Peyer's patch (tissue), 4 donors: ENCODE results near the gene CALN1.

Source experiments
- CTCF ChIP-seq, 6 experiments: fragments of 450-650 bp in 4 of 6; fragments of 200-600 bp in 2 of 6; sonication (generic) in 1 of 6; IDR thresholded peaks; one replicate each; pipeline ENCODE4 v1.5.1; 2017 to 2019; ENCODE audit warnings: antibody characterized with exemption in 6 of 6, mild to moderate bottlenecking in 3 of 6, moderate library complexity in 1 of 6
- POLR2A ChIP-seq, 2 donors: fragments of 450-650 bp; IDR thresholded peaks; one replicate each; pipeline ENCODE4 v1.5.1; 2017; ENCODE audit warnings: antibody characterized with exemption in 2 of 2, mild to moderate bottlenecking in 2 of 2, moderate library complexity in 2 of 2

GRCh38 chr7:72243329-72243728 lies 168.8 kb downstream of the CALN1 start:
- TF ChIP-seq CTCF (IDR thresholded peaks at IDR 0.05): no peak
- no peak for TF ChIP-seq POLR2A (IDR thresholded peaks at IDR 0.05)
